ENCODE results near the gene TP53BP1.

The TP53BP1 gene

GRCh38 chr15:43370310-43370974 lies 122.5 kb downstream of the TP53BP1 start:
- DNase-seq (ENCODE audit: low read depth in 2 of 2, low spot score in 1 of 2): no peak

GRCh38 chr15:43361313-43361903 lies 131.5 kb downstream of the TP53BP1 start:
- no peak for DNase-seq (ENCODE audit: low read depth in 2 of 2, low spot score in 1 of 2)

DNA sequence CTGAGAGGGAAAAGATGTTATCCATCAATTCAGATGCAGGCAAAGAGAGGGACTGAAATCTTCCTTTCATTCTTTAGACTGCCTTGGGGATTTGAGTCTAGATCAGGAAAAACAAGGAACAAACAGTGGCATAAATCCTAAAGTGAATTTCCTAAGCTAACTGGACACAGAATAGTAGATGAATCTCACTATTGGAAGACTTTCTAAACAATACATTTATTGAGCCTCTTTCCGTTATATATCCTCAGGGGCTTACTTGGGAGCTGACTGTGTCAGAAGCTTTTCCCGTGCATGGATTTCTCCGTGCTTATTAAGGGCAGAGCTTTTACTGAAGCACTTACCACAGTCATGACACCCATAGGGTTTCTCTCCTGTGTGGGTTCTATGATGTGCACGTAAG lies 132.1 kb downstream of the TP53BP1 start:
- DNase-seq (ENCODE audit: low read depth in 2 of 2, low spot score in 1 of 2): no peak

Data from stimulated activated CD8-positive, alpha-beta memory T cell treated with anti-CD3 and anti-CD28 coated beads, Interleukin-4, amount 100 ng/mL, for 1 hour (primary cell).